ENCODE results near the gene TSPYL2.

The TSPYL2 gene

DNA sequence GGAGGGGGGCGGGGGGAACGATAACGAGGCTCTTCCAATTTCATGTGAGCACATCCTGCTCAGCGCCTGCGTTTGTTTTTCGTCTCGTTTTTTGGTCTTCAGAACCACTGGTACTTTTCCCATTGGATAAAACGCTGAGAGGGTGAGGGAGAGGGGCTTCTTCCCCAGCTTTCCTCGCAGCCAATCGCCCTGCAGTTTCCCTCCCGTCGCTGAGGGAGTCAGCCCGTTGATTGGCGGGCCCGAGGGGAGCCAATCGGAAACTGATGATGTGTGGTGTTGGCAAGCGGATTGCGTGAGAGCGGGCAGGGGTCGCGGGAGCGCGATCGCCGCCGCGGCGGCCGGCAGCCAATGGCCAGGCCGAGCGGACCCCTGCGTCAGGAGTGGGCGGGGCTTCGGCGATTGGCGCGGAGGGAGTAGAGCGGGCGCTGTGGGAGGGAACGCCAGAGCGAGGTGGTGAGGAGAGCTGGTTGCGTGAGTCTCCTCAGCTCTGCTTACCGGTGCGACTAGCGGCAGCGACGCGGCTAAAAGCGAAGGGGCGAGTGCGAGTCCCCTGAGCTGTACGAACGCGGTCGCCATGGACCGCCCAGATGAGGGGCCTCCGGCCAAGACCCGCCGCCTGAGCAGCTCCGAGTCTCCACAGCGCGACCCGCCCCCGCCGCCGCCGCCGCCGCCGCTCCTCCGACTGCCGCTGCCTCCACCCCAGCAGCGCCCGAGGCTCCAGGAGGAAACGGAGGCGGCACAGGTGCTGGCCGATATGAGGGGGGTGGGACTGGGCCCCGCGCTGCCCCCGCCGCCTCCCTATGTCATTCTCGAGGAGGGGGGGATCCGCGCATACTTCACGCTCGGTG, at the start of gene TSPYL2:
Gene TSPYL2, plus strand, starts transcription at position 443 of the 848 bp plus-strand sequence. Its CDS starts 132 bp downstream, at position 575.
- no peak for TF ChIP-seq FOXM1 (IDR thresholded peaks at IDR 0.05; ENCODE audit: borderline replicate concordance, low read depth)
- TF ChIP-seq CREB1 (IDR thresholded peaks at IDR 0.05; ENCODE audit: low read depth): peak; percentile 72
- TF ChIP-seq EGR1 (IDR thresholded peaks at IDR 0.05): no peak
- no peak for TF ChIP-seq YY1 (IDR thresholded peaks at IDR 0.05; ENCODE audit: low read depth)
- TF ChIP-seq TEAD4 (IDR thresholded peaks at IDR 0.05): 0 out of 2 replicates have a peak, but pooled peaks have one; percentile 12
- 0 out of 2 replicates have a peak, but pooled peaks have one; percentile 21 for TF ChIP-seq TCF12 (IDR thresholded peaks at IDR 0.05; ENCODE audit: low read depth)
- peak; percentile 90 for TF ChIP-seq TAF1 (IDR thresholded peaks at IDR 0.05; ENCODE audit: low read depth)
- TF ChIP-seq, protein P1, sequence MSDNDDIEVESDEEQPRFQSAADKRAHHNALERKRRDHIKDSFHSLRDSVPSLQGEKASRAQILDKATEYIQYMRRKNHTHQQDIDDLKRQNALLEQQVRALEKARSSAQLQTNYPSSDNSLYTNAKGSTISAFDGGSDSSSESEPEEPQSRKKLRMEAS (IDR thresholded peaks at IDR 0.05): peak; percentile 46
- peak; percentile 13; the same call in 1 of the 2 replicates for TF ChIP-seq NFIC (IDR thresholded peaks at IDR 0.05)
- TF ChIP-seq ZBTB7A (IDR thresholded peaks at IDR 0.05; ENCODE audit: low read depth): peak; percentile 66
- TF ChIP-seq, protein P2, sequence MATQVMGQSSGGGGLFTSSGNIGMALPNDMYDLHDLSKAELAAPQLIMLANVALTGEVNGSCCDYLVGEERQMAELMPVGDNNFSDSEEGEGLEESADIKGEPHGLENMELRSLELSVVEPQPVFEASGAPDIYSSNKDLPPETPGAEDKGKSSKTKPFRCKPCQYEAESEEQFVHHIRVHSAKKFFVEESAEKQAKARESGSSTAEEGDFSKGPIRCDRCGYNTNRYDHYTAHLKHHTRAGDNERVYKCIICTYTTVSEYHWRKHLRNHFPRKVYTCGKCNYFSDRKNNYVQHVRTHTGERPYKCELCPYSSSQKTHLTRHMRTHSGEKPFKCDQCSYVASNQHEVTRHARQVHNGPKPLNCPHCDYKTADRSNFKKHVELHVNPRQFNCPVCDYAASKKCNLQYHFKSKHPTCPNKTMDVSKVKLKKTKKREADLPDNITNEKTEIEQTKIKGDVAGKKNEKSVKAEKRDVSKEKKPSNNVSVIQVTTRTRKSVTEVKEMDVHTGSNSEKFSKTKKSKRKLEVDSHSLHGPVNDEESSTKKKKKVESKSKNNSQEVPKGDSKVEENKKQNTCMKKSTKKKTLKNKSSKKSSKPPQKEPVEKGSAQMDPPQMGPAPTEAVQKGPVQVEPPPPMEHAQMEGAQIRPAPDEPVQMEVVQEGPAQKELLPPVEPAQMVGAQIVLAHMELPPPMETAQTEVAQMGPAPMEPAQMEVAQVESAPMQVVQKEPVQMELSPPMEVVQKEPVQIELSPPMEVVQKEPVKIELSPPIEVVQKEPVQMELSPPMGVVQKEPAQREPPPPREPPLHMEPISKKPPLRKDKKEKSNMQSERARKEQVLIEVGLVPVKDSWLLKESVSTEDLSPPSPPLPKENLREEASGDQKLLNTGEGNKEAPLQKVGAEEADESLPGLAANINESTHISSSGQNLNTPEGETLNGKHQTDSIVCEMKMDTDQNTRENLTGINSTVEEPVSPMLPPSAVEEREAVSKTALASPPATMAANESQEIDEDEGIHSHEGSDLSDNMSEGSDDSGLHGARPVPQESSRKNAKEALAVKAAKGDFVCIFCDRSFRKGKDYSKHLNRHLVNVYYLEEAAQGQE (IDR thresholded peaks at IDR 0.05; ENCODE audit: low read depth): no peak
- TF ChIP-seq, protein P3, sequence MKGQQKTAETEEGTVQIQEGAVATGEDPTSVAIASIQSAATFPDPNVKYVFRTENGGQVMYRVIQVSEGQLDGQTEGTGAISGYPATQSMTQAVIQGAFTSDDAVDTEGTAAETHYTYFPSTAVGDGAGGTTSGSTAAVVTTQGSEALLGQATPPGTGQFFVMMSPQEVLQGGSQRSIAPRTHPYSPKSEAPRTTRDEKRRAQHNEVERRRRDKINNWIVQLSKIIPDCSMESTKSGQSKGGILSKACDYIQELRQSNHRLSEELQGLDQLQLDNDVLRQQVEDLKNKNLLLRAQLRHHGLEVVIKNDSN (IDR thresholded peaks at IDR 0.05): no peak

DNA sequence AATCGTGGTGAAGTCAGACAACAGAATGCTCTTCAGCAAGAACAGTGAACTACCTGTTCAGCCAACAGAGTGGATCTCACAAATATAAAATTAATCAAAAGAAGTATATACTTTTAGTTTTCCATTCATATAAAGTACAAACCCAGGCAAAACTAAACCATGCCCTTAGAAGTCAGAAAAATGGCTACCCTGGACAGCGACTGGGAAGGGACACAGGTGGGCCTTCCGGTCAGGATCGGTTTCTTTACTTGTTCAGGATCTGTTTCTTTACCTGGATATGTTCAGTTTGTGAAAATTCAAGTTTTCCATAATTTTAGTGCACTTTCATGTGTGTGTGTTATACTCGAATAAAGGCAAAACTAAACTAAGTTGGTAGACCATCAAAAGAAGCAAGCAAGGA, 46.0 kb upstream of the TSPYL2 start:
- TF ChIP-seq, protein P2 (IDR thresholded peaks at IDR 0.05; ENCODE audit: low read depth): peak; percentile 75
- no peak for TF ChIP-seq TEAD4 (IDR thresholded peaks at IDR 0.05)

DNA sequence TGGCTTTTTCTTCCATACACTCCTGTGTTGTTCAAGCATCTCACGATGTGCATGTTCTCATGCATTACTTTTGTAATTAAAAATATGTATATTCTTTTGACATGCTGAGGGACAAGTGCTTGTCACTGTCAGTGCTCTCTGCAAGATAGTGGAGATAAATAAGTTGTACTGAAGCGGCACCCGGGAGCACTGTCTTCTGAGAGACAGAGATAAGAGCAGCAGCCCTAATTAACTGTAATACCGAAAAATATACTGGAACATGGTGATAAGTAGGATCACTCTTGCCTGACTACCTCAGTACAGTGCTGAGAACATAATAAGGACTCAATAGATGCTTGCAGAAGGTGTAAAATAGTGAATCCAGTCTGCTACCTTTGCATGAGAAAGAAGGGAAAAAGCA, 42.9 kb upstream of the TSPYL2 start:
- TF ChIP-seq EP300 (IDR thresholded peaks at IDR 0.05; ENCODE audit: borderline replicate concordance) (no peak), NFIC (IDR thresholded peaks at IDR 0.05) (no peak), CEBPB (IDR thresholded peaks at IDR 0.05) (no peak), TCF12 (IDR thresholded peaks at IDR 0.05; ENCODE audit: low read depth) (no peak), CREB1 (IDR thresholded peaks at IDR 0.05; ENCODE audit: low read depth) (no peak), TEAD4 (IDR thresholded peaks at IDR 0.05) (no peak), RAD21 (IDR thresholded peaks at IDR 0.05; ENCODE audit: low read depth) (no peak), ZBTB7A (IDR thresholded peaks at IDR 0.05; ENCODE audit: low read depth) (no peak), YY1 (IDR thresholded peaks at IDR 0.05; ENCODE audit: low read depth) (no peak), TAF1 (IDR thresholded peaks at IDR 0.05; ENCODE audit: low read depth) (no peak), EGR1 (IDR thresholded peaks at IDR 0.05) (no peak)
- TF ChIP-seq, protein P2 (IDR thresholded peaks at IDR 0.05; ENCODE audit: low read depth): no peak
- TF ChIP-seq, protein P3 (IDR thresholded peaks at IDR 0.05): no peak

DNA sequence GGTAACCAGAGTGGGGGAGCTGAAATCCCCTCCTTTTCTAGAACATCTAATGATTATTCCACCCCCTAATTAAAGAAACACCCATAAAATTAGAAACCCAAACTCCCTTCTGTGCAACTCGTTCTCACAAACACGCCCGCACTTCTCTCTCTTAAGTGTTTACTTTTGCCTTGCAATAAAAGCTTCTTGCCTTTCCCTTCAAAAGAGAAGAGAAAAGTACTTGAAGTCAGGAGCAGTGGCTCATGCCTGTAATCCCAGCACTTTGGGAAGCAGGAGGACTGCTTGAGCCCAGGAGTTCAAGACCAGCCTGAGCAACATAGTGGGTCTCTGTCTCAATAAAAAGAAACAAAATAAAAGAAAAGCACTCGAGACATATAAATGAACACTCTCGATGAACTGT, 37.2 kb upstream of the TSPYL2 start:
- no peak for TF ChIP-seq TCF12 (IDR thresholded peaks at IDR 0.05; ENCODE audit: low read depth)
- TF ChIP-seq EGR1 (IDR thresholded peaks at IDR 0.05): no peak
- no peak for TF ChIP-seq CREB1 (IDR thresholded peaks at IDR 0.05; ENCODE audit: low read depth)
- no peak for TF ChIP-seq EP300 (IDR thresholded peaks at IDR 0.05; ENCODE audit: borderline replicate concordance)
- TF ChIP-seq, protein P2 (IDR thresholded peaks at IDR 0.05; ENCODE audit: low read depth): no peak
- TF ChIP-seq ZBTB7A (IDR thresholded peaks at IDR 0.05; ENCODE audit: low read depth): no peak
- no peak for TF ChIP-seq TAF1 (IDR thresholded peaks at IDR 0.05; ENCODE audit: low read depth)
- no peak for TF ChIP-seq NFIC (IDR thresholded peaks at IDR 0.05)
- TF ChIP-seq CEBPB (IDR thresholded peaks at IDR 0.05): no peak
- no peak for TF ChIP-seq YY1 (IDR thresholded peaks at IDR 0.05; ENCODE audit: low read depth)
- TF ChIP-seq, protein P1 (IDR thresholded peaks at IDR 0.05): no peak

Data from Ishikawa (cell line).